HUES64 (cell line): ENCODE measurements around the gene CLCA1.
"Not testable (repeated sequence)": the region's sequence is repeated elsewhere in the genome, so short reads cannot be mapped to it uniquely, and the experiment has no call there.

Experiments
- H3K27ac ChIP-seq: 2 replicates; pipeline ENCODE4 v1.7.0; 2013; ENCODE audit warnings: low read depth, low read length, inconsistent platforms
- H3K27me3 ChIP-seq: 2 replicates; pipeline ENCODE4 v1.6.1; 2013; ENCODE audit warnings: mild to moderate bottlenecking, low read length; ENCODE audit not compliant: insufficient read depth
- H3K36me3 ChIP-seq: 2 replicates; pipeline ENCODE4 v1.6.1; 2013; ENCODE audit warnings: mild to moderate bottlenecking, low read length; ENCODE audit not compliant: insufficient read depth
- H3K4me1 ChIP-seq: 2 replicates; pipeline ENCODE4 v1.6.1; 2013; ENCODE audit warnings: mild to moderate bottlenecking, low read length, moderate library complexity; ENCODE audit not compliant: insufficient read depth
- H3K4me3 ChIP-seq: 2 replicates; pipeline ENCODE4 v1.5.1; 2013; ENCODE audit warnings: mild to moderate bottlenecking, low read length, moderate library complexity
- H3K9ac ChIP-seq: 2 replicates; pipeline ENCODE4 v1.6.1; 2013; ENCODE audit warnings: mild to moderate bottlenecking, low read depth, low read length
- H3K9me3 ChIP-seq: 2 replicates; pipeline ENCODE4 v1.6.1; 2013; ENCODE audit warnings: low read depth, low read length; ENCODE audit not compliant: insufficient read depth
- WGBS: fragments of 150-250, 120-280 bp; methylation state at CpG from one replicate; pipeline ENCODE4 v1.1.7; 2013; ENCODE audit warnings: missing lambda C conversion rate; 5-methylcytosine and 5-hydroxymethylcytosine counted together

The CLCA1 gene

GRCh38 chr1:86487131-86487810, 18.5 kb downstream of the CLCA1 start:
- Histone ChIP-seq H3K27me3 (no peaks in the 10 kb centered on the region), H3K27ac (no peak overlapping the region), H3K9ac (no peak overlapping the region), H3K4me1 (peaks cover 6% of the 10 kb centered on the region; the same call in 1 of the 2 replicates), H3K4me3 (no peak overlapping the region), H3K36me3 (no peaks in the 10 kb centered on the region), H3K9me3 (no peaks in the 10 kb centered on the region)
- WGBS: 88% methylated on average over 4 of the region's 4 CpGs

DNA sequence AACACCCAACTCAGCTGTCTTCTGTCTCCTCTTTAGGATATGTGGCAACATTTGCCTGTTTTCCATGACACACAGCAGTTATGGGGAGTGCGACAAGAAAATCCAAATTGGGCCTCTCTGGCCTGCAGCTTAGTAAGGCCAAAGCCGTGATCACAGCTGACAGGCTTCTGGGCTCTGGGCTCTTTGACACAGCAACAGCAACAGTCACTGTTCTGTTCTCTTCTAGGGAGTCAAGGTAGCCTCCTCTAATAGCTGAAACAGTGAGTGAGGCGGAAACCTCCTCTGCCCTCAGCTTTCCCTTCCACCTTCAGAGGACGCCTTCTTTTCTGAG, 19.0 kb downstream of the CLCA1 start:
- H3K4me1 ChIP-seq: 0 out of 2 replicates have a peak, but pooled peaks cover under 1% of the 10 kb centered on the region
- no peak overlapping the region for H3K4me3 ChIP-seq
- H3K9ac ChIP-seq: no peak overlapping the region
- WGBS: 95% methylated on average over 4 of the region's 4 CpGs
- no peak overlapping the region for H3K27ac ChIP-seq
- H3K9me3 ChIP-seq: no peaks in the 10 kb centered on the region
- H3K36me3 ChIP-seq: no peaks in the 10 kb centered on the region
- H3K27me3 ChIP-seq: no peaks in the 10 kb centered on the region

DNA sequence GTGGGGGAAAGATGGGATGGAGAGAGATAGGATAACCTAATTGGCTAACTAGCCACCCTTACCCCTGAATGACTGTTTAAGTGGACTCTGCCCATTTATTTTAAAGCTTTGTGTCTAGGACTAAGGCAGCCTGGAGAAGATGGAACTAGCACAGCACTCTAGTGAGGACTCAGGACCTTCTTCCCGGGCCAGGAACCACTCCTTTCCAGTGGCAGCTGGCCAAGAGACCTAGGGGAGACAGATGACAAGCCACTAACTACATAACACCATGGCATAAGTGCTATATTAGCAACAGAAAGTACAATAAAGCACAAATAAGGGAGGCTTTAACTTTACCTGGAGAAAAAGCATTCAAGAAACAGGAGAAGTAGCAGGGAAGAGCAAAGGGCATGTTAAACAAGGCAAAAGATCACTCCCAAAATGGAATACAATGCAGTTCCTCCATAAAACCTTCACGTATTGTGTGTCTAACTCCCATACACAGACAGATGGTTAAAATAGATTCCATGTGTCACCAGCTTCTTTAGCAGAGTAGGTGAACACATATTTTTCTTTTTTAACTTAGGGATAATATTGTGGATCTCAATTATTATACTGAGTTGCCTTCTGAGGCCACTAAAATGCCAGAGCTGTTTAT, 20.6 kb downstream of the CLCA1 start:
- 91% methylated on average over 2 of the region's 2 CpGs for WGBS
- Histone ChIP-seq H3K9me3 (no peaks in the 10 kb centered on the region), H3K27me3 (no peaks in the 10 kb centered on the region), H3K4me3 (no peak overlapping the region), H3K9ac (no peak overlapping the region), H3K4me1 (peaks cover 3% of the 10 kb centered on the region; the same call in 1 of the 2 replicates), H3K36me3 (no peaks in the 10 kb centered on the region), H3K27ac (no peak overlapping the region)

- H3K9ac ChIP-seq: no peak overlapping the region
- H3K4me3 ChIP-seq: no peak overlapping the region
- H3K4me1 ChIP-seq: peaks cover 4% of the 10 kb centered on the region; the same call in 1 of the 2 replicates
- whole genome bisulfite sequencing: 94% methylated on average over 2 of the region's 2 CpGs
- no peak overlapping the region for H3K27ac ChIP-seq
- H3K9me3 ChIP-seq: no peaks in the 10 kb centered on the region
- no peaks in the 10 kb centered on the region for H3K36me3 ChIP-seq
- no peaks in the 10 kb centered on the region for H3K27me3 ChIP-seq
Measured at GRCh38 chr1:86491171-86491950, 22.6 kb downstream of the CLCA1 start.

GRCh38 chr1:86498281-86498680, 29.6 kb downstream of the CLCA1 start:
- Histone ChIP-seq H3K36me3 (no peaks in the 10 kb centered on the region), H3K9me3 (0 out of 2 replicates have a peak, but pooled peaks cover 3% of the 10 kb centered on the region), H3K4me3 (no peak overlapping the region), H3K27ac (no peak overlapping the region), H3K9ac (no peak overlapping the region), H3K27me3 (no peaks in the 10 kb centered on the region), H3K4me1 (peaks cover 18% of the 10 kb centered on the region)
- 97% methylated on average over 3 of the region's 3 CpGs for WGBS

GRCh38 chr1:86499987-86500593, 31.4 kb downstream of the CLCA1 start:
- Histone ChIP-seq H3K4me1 (peaks cover 31% of the 10 kb centered on the region), H3K9ac (no peak overlapping the region), H3K36me3 (no peaks in the 10 kb centered on the region), H3K4me3 (no peak overlapping the region), H3K27me3 (no peaks in the 10 kb centered on the region), H3K27ac (no peak overlapping the region), H3K9me3 (0 out of 2 replicates have a peak, but pooled peaks cover 3% of the 10 kb centered on the region)
- WGBS: no CpG with 5 or more reads among the region's 3 CpGs

- H3K36me3 ChIP-seq: no peaks in the 10 kb centered on the region
- 0 out of 2 replicates have a peak, but pooled peaks cover 3% of the 10 kb centered on the region for H3K9me3 ChIP-seq
- H3K27ac ChIP-seq: no peak overlapping the region
- H3K27me3 ChIP-seq: no peaks in the 10 kb centered on the region
- no peak overlapping the region for H3K4me3 ChIP-seq
- 90% methylated on average over 2 of the region's 2 CpGs for WGBS
- peaks cover 36% of the 10 kb centered on the region for H3K4me1 ChIP-seq
- no peak overlapping the region for H3K9ac ChIP-seq
Measured at GRCh38 chr1:86500714-86501113, 32.0 kb downstream of the CLCA1 start.

DNA sequence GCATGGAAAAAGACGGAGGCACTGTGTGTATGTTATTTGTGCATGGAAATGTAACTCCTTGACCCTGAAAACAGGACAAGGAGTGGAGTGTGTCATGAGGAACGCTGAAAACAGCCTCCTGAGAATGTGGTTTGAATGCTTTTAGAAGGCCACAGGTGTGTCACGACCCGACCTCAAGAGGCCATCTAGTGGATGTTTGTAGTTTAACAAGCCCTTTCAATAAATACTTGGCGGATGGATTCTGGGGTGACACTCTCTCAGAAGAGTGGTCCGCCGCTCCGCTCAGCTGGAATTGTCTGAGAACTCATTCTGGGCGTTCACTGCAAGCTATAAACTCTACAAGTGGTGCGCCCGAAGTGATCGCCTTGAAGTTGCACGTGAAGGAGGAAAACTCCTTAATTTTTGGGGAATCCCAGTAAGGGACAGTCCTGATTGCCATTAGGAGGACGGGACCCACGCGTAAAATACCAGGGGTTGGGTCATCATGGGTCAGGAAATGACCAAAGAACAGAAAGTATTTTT, 33.5 kb downstream of the CLCA1 start:
- Histone ChIP-seq H3K4me1 (peaks cover 36% of the 10 kb centered on the region), H3K4me3 (peak overlapping the region; percentile 56), H3K27ac (peak overlapping the region; percentile 87), H3K9ac (peak overlapping the region; percentile 75)
- not testable (repeated sequence) for H3K9me3 ChIP-seq, H3K36me3 ChIP-seq, H3K27me3 ChIP-seq
- WGBS: 38% methylated on average over 16 of the region's 16 CpGs

DNA sequence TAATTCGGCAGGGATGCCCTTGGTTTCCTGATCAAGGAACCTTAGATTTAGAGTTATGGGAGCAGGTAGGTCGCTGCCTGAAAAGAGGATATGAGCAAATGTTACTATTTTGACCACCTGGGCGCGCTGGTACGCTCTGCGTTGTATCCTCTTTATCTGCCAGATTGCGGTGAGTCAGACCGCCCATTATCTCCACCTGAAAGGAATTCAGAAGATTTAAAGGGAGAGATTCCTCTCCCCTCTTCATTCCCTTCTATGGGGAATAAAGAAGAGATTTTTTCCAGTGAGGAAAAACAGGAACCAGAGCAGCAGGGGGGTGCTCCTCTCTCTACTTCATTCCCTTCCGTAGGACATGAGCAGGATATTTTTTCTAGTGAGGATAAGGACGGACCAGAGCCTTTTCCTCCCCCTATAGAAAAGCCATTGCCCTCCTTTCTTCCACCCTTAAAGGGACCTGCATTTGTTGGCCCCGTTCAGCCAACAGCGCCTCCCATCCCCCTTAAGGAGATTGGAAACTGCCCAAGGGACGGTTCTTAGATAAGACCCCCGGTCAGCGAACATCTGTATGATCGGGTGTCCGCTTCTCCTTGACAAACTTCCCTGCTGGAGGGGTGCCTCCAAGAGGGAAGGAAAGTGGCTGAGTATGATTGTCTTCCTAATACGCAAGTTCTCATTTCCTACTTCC, 34.1 kb downstream of the CLCA1 start:
- H3K36me3 ChIP-seq: no peaks in the 10 kb centered on the region
- H3K27me3 ChIP-seq: no peaks in the 10 kb centered on the region
- WGBS: 29% methylated on average over 17 of the region's 18 CpGs
- peaks cover 39% of the 10 kb centered on the region for H3K4me1 ChIP-seq
- H3K9me3 ChIP-seq: 0 out of 2 replicates have a peak, but pooled peaks cover 3% of the 10 kb centered on the region
- H3K9ac ChIP-seq: peak overlapping the region; percentile 76
- peak overlapping the region; percentile 56 for H3K4me3 ChIP-seq
- peak overlapping the region; percentile 96 for H3K27ac ChIP-seq

- H3K27me3 ChIP-seq: no peaks in the 10 kb centered on the region
- WGBS: 41% methylated on average over 18 of the region's 18 CpGs
Measured at GRCh38 chr1:86503406-86504136, 34.8 kb downstream of the CLCA1 start.

More at GRCh38 chr1:86503406-86504136, 34.8 kb downstream of the CLCA1 start:
- H3K9me3 ChIP-seq: 0 out of 2 replicates have a peak, but pooled peaks cover 3% of the 10 kb centered on the region
- peak overlapping the region; percentile 96 for H3K27ac ChIP-seq
- peak overlapping the region; percentile 56 for H3K4me3 ChIP-seq
- H3K9ac ChIP-seq: peak overlapping the region; percentile 76
- no peaks in the 10 kb centered on the region for H3K36me3 ChIP-seq
- H3K4me1 ChIP-seq: peaks cover 39% of the 10 kb centered on the region
